ENCODE measurements around the gene ARHGEF12. TPM values are rescaled to one million over a fixed set of nuclear protein-coding genes. Genes with fewer than 3 reads are reported as not detected.

ARHGEF12 gene
- polyA plus RNA-seq, 1 donor (not counting 4 experiments of a cell fraction or from before 2014, with no cell fraction given) = 28.8 TPM

DNA sequence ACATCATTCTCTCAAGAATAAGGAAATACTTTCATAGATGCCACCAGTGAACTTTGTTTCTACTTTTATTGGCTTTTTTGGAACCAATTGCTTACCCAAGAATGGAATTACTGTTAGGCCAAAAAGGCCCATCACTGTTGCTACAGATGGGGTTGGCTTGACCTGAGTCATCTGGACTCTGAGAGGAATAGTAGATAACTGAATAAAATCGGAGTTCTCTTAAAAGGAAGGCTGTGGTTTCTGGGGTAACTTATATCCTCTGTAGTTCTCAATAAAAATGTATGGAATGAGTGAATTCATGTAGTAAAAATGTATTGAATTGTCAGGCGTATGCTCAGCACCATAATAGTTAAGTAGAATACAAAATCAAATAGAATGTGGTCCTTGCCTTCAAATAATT is 56.6 kb downstream of the ARHGEF12 start:
- no peak for TF ChIP-seq EZH2 (IDR thresholded peaks at IDR 0.05; ENCODE audit: low read length)
- TF ChIP-seq, protein P1, sequence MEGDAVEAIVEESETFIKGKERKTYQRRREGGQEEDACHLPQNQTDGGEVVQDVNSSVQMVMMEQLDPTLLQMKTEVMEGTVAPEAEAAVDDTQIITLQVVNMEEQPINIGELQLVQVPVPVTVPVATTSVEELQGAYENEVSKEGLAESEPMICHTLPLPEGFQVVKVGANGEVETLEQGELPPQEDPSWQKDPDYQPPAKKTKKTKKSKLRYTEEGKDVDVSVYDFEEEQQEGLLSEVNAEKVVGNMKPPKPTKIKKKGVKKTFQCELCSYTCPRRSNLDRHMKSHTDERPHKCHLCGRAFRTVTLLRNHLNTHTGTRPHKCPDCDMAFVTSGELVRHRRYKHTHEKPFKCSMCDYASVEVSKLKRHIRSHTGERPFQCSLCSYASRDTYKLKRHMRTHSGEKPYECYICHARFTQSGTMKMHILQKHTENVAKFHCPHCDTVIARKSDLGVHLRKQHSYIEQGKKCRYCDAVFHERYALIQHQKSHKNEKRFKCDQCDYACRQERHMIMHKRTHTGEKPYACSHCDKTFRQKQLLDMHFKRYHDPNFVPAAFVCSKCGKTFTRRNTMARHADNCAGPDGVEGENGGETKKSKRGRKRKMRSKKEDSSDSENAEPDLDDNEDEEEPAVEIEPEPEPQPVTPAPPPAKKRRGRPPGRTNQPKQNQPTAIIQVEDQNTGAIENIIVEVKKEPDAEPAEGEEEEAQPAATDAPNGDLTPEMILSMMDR (optimal IDR thresholded peaks at IDR 0.05 in 1 of 3, IDR thresholded peaks at IDR 0.05 in 1 of 3, conservative IDR thresholded peaks at IDR 0.05 in 1 of 3; ENCODE audit: extremely low read depth in 1 of 3, insufficient read depth in 2 of 3, low read length in 3 of 3) = no peak
- DNase-seq (ENCODE audit: low read depth, low spot score) = no peak
- Histone ChIP-seq H3K9me1 (ENCODE audit: control insufficient read depth, extremely low read depth, insufficient read depth, low read length) (no peaks in the 10 kb centered on the region), H3K36me3 (ENCODE audit: control insufficient read depth in 2 of 2, extremely low read depth in 1 of 2, insufficient read depth in 2 of 2, low read length in 2 of 2) (peaks cover 0 to 3% of the 10 kb centered on the region in 2 experiments), H3K9ac (ENCODE audit: control insufficient read depth, extremely low read depth, insufficient read depth, low read length) (no peak overlapping the region), H3K79me2 (ENCODE audit: control insufficient read depth, insufficient read depth, low read length) (peaks cover 42% of the 10 kb centered on the region), H2AFZ (ENCODE audit: control insufficient read depth, low read length) (no peak overlapping the region), H3K27me3 (ENCODE audit: control insufficient read depth, extremely low read depth, insufficient read depth, low read length) (no peaks in the 10 kb centered on the region), H4K20me1 (ENCODE audit: control insufficient read depth, extremely low read depth, insufficient read depth, low read length) (peaks cover 4% of the 10 kb centered on the region), H3K4me2 (ENCODE audit: control insufficient read depth, extremely low read depth, insufficient read depth, low read depth, low read length) (no peak overlapping the region), H3K4me1 (ENCODE audit: control insufficient read depth, extremely low read depth, insufficient read depth, low read length) (peaks cover 31% of the 10 kb centered on the region), H3K27ac (ENCODE audit: control insufficient read depth, insufficient read depth, low read length) (no peak overlapping the region), H3K4me3 (ENCODE audit: control insufficient read depth in 2 of 3, extremely low read depth in 1 of 3, insufficient read depth in 2 of 3, low read depth in 1 of 3, low read length in 3 of 3) (no peak overlapping the region), H3K9me3 (ENCODE audit: control insufficient read depth, low read depth, low read length) (no peaks in the 10 kb centered on the region)
- FAIRE-seq = no peak
- dilution Hi-C loops (cut with MboI; ENCODE audit: extremely low pct_ligation_motif_present, low sequenced_read_pairs) = no loop called here

- no peaks in the 10 kb centered on the region for H3K27me3 ChIP-seq (ENCODE audit: control insufficient read depth, extremely low read depth, insufficient read depth, low read length)
- DNase-seq (ENCODE audit: low read depth, low spot score) = no peak
- no peak overlapping the region for H3K27ac ChIP-seq (ENCODE audit: control insufficient read depth, insufficient read depth, low read length)
- H3K4me1 ChIP-seq (ENCODE audit: control insufficient read depth, extremely low read depth, insufficient read depth, low read length) = peaks cover 33% of the 10 kb centered on the region
- no peak overlapping the region for H3K4me2 ChIP-seq (ENCODE audit: control insufficient read depth, extremely low read depth, insufficient read depth, low read depth, low read length)
- H4K20me1 ChIP-seq (ENCODE audit: control insufficient read depth, extremely low read depth, insufficient read depth, low read length) = peaks cover 4% of the 10 kb centered on the region
- no peak for FAIRE-seq
- H3K36me3 ChIP-seq (ENCODE audit: control insufficient read depth in 2 of 2, extremely low read depth in 1 of 2, insufficient read depth in 2 of 2, low read length in 2 of 2) = peaks cover 0 to 3% of the 10 kb centered on the region in 2 experiments
- TF ChIP-seq, protein P1 (optimal IDR thresholded peaks at IDR 0.05 in 1 of 3, IDR thresholded peaks at IDR 0.05 in 1 of 3, conservative IDR thresholded peaks at IDR 0.05 in 1 of 3; ENCODE audit: extremely low read depth in 1 of 3, insufficient read depth in 2 of 3, low read length in 3 of 3) = no peak
- TF ChIP-seq EZH2 (IDR thresholded peaks at IDR 0.05; ENCODE audit: low read length) = no peak
- no peak overlapping the region for H3K9ac ChIP-seq (ENCODE audit: control insufficient read depth, extremely low read depth, insufficient read depth, low read length)
- H3K79me2 ChIP-seq (ENCODE audit: control insufficient read depth, insufficient read depth, low read length) = peaks cover 33% of the 10 kb centered on the region
- H2AFZ ChIP-seq (ENCODE audit: control insufficient read depth, low read length) = no peak overlapping the region
- peaks cover under 1% of the 10 kb centered on the region for H3K9me1 ChIP-seq (ENCODE audit: control insufficient read depth, extremely low read depth, insufficient read depth, low read length)
- no peaks in the 10 kb centered on the region for H3K9me3 ChIP-seq (ENCODE audit: control insufficient read depth, low read depth, low read length)
- dilution Hi-C loops (cut with MboI; ENCODE audit: extremely low pct_ligation_motif_present, low sequenced_read_pairs) = no loop called here
- no peak overlapping the region for H3K4me3 ChIP-seq (ENCODE audit: control insufficient read depth in 2 of 3, extremely low read depth in 1 of 3, insufficient read depth in 2 of 3, low read depth in 1 of 3, low read length in 3 of 3)
Observed at GRCh38 chr11:120394119-120394518, 57.9 kb downstream of the ARHGEF12 start.
